ENCODE measurements around the gene ZNF467. TPM values are rescaled to one million over a fixed set of nuclear protein-coding genes. Genes with fewer than 3 reads are reported as not detected.

Gene ZNF467
- polyA plus RNA-seq, 3 donors, result 23.0 to 23.9 (median 23.0) TPM

DNA sequence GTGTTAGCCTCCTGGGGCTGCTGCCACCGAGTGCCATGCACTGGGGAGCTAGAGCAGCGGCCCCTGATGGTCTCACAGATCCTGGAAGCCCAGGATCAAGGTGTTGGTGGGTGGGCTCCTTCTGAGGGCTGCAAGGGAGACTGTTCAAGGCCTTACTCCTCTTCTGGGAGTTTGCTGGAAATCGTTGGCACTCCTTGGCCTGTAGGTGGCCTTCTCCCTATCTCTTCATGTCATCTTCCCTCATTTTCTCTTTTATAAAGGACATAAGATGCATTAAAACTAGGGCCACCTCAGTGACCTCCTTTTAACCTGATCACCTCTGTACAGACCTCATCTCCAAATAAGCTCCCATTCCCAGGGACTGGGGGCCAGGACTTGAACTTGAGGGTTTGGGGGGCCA lies 37.8 kb upstream of the ZNF467 start:
- DNase-seq (ENCODE audit: low read depth in 3 of 3, low spot score in 2 of 3), result no peak

DNA sequence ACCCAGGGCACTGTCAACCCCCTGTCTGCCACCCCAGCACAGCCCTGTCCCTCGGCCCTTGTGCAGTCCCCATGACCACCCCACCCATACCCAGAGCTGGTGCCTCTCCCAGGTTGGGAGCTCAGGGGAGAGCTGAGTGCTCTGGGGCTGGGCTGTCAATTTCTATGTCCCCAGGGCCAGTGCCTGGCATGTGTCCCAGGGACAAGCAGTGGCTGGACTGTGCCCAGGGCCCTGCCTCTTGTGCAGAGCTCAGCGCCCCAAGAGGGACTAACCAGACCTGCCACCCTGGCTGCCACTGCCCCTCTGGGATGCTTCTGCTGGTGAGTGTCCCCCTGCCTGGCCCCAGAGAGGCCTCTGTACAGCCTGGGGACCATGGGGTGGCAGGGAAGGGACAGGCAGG lies 35.8 kb upstream of the ZNF467 start:
- DNase-seq (ENCODE audit: low read depth in 3 of 3, low spot score in 2 of 3), result no peak

DNA sequence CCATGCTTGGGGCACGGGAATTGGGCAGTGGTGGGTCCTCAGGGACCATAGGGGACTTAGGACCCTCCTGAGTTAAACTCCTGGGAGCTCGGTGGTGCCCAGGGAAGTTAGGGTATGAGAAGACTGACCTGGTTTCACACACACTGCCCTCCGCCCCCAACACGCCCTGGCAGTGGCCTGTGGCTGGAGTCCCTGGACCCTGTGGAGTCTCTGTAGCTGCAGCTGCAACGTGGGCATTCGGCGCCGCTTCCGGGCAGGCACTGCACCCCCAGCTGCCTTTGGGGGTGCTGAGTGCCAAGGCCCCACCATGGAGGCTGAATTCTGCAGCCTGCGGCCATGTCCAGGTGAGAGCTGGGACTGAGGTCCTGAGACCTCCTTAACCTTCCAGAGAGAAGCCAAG lies 34.9 kb upstream of the ZNF467 start:
- DNase-seq (ENCODE audit: low read depth in 3 of 3, low spot score in 2 of 3), result no peak

DNA sequence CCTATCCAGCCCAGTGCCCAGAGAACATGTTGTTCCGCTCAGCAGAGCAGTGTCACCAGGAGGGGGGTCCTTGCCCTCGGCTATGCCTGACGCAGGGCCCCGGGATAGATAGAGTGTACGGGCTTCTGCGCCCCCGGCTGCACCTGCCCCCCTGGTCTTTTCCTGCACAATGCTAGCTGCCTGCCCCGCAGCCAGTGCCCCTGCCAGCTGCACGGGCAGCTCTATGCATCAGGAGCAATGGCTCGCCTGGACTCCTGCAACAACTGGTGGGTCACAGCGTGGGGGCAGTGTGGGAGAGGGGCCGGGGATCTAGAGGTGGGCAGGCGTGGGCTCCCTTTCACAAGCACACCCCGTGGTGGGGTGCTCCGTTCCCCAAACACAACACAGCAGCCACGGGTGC lies 33.3 kb upstream of the ZNF467 start:
- DNase-seq (ENCODE audit: low read depth in 3 of 3, low spot score in 2 of 3), result no peak

DNA sequence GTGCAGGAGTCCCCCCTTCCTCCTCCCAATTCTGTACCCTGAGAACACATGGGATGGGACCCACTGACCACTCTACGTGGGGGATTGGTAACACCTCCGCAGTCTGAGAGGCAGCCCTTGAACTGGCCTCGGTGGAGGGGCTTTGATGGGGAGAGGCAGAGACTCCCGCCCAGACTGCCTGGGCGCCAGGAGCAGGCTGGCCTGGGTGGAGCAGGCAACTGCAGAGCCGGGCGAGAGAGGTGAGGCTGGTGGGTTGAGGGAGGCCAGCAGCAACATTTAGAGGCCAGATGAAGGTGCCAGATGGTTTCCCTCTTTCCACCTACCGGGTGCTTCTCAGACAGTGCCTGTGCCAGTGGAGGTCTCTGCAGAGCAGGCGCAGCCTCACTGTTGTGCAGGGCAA lies 30.7 kb upstream of the ZNF467 start:
- DNase-seq (ENCODE audit: low read depth in 3 of 3, low spot score in 2 of 3), result no peak

DNA sequence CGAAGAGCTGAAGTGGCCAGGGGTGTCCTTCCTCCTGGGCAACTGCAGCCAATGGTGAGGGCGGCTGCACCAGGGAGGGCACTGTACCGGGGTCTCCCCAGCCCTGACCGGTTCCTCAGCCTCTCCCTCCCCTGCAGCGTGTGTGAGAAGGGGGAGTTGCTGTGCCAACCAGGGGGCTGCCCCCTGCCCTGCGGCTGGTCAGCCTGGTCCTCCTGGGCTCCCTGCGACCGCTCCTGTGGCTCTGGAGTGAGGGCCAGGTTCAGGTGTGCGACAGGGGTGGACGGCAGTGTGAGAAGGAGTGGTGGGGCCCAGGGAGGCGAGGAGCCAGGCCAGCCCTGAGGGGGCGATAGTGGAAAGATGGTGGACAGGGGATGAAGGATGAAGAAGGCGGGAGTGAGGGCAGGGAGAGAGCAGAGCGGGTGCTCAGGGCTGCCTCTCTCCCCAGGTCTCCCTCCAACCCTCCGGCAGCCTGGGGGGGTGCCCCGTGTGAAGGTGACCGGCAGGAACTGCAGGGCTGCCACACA lies 30.2 kb upstream of the ZNF467 start:
- no peak for DNase-seq (ENCODE audit: low read depth in 3 of 3, low spot score in 2 of 3)

DNA sequence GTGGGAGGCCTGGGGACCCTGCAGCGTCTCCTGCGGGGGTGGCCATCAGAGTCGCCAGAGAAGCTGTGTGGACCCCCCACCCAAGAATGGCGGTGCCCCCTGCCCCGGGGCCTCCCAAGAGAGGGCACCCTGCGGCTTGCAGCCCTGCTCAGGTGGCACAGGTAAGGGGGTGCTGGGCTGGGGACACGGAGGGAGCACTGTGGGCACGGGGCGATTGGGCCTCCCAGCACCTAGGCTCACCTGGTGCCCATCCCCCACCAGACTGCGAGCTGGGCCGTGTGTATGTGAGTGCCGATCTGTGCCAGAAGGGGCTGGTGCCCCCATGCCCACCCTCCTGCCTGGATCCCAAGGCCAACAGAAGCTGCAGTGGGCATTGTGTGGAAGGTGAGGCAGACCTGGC lies 29.6 kb upstream of the ZNF467 start:
- DNase-seq (ENCODE audit: low read depth in 3 of 3, low spot score in 2 of 3), result no peak

DNA sequence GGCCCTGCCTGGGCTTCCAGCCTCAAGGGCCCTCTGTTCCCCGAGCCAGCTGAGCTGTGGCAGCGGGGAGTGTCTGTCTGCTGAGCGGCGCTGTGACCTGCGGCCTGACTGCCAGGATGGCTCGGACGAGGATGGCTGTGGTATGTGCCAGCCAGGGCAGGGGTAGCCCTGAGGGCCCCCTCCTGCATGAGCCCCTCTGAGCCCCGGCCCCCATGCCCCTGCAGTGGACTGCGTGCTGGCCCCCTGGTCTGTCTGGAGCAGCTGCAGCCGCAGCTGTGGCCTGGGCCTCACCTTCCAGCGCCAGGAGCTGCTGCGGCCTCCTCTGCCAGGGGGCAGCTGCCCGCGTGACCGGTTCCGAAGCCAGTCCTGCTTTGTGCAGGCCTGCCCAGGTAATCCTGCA lies 28.4 kb upstream of the ZNF467 start:
- DNase-seq (ENCODE audit: low read depth in 3 of 3, low spot score in 2 of 3), result no peak

DNA sequence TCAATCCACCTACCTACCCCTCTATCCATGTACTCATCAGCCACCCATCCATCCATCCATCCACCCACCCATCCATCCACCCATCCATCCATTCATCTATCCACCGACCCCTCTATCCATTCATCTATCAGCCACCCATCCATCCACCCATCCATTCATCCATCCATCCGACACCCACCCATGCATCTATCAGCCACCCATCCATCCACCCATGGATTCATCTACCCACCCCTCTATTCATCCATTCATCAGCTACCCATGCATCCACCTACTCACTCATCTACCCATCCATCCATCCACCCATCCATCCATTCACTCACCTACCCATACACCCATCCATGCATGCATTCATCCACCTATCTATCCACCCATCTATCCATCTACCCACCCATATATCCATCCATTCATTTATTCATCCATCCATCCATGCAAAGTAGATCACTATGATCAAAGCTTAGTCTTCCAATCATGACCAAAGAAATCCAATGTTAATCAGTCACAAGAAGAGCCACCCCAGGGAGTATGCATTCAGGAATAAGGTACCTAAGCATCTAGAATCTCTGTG lies 27.7 kb upstream of the ZNF467 start:
- no peak for DNase-seq (ENCODE audit: low read depth in 3 of 3, low spot score in 2 of 3)

GRCh38 chr7:149800169-149800555 lies 26.8 kb upstream of the ZNF467 start:
- DNase-seq (ENCODE audit: low read depth in 3 of 3, low spot score in 2 of 3), result no peak

DNA sequence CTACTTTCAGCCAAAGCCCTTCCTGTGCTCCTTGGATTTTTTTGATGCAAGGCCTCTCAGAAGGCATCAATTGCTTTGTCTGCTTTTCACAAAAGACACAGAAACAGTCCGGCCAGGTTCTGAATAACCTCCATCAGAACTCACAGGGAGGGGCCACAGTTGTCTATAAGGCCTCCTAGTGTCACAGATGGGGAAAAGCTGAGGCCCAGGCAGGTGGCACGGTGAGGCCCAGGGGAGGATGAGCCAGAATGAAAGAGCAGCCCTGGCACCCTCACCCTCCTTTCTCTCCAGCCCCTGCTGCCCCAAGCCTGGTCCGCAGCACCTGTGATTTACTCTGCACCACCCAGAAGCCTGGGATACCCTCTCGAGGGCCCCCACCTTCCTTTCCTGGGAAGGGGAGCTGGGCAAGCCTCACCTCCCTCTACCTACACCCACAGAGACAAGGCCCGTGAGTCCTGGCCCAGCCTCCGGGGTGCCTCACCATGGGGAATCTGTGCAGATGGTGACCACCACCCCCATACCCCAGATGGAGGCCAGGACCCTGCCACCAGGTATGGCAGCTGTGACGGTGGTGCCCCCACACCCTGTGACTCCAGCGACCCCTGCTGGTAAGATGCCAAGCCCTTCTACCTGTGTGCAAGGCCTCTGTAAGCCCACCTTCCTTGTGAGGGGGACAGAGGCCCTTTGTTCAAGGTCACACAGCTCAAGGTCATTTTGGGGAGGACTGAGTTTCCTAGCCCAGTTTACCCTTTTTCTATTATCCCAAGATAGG lies 26.2 kb upstream of the ZNF467 start:
- no peak for DNase-seq (ENCODE audit: low read depth in 3 of 3, low spot score in 2 of 3)

GRCh38 chr7:149797771-149798170 lies 24.4 kb upstream of the ZNF467 start:
- DNase-seq (ENCODE audit: low read depth in 3 of 3, low spot score in 2 of 3), result no peak

GRCh38 chr7:149796287-149796860 lies 23.0 kb upstream of the ZNF467 start:
- no peak for DNase-seq (ENCODE audit: low read depth in 3 of 3, low spot score in 2 of 3)

DNA sequence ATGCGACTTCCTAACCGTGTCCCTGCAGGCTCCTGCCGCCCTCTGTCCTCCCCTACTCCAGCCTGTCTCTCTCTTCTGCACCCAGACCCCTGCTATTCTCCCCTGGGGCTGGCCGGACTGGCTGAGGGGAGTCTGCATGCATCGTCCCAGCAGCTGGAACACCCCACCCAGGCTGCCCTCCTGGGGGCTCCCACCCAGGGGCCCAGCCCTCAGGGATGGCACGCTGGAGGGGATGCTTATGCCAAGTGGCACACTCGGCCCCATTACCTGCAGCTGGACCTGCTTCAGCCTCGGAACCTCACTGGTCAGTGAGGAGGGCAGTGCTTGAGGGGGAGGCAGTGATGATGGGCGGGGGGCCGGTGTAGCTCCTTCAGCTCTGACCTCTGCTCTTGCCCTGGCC lies 21.7 kb upstream of the ZNF467 start:
- no peak for DNase-seq (ENCODE audit: low read depth in 3 of 3, low spot score in 2 of 3)

DNA sequence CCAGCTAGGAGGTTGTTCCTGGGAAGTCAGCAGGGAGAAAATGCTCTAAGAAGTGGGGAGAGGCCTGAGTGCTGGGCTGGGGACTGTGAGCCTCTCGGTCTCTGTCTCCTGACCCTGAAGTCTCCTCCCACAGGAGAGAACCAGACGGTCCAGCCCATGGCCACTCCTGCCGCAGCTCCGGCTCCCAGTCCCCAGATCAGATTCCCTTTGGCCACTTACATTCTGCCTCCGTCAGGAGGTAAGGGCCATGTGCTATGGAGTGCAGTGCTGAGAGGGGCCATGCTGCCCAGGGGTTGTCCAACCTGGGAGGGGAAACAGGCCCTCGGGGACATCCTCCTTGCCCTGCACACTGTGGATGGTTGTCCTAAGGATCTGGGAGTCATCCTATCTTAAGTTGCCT lies 21.3 kb upstream of the ZNF467 start:
- no peak for DNase-seq (ENCODE audit: low read depth in 3 of 3, low spot score in 2 of 3)

- DNase-seq (ENCODE audit: low read depth in 3 of 3, low spot score in 2 of 3), result no peak
Measured at GRCh38 chr7:149793261-149793660, 19.9 kb upstream of the ZNF467 start.

DNA sequence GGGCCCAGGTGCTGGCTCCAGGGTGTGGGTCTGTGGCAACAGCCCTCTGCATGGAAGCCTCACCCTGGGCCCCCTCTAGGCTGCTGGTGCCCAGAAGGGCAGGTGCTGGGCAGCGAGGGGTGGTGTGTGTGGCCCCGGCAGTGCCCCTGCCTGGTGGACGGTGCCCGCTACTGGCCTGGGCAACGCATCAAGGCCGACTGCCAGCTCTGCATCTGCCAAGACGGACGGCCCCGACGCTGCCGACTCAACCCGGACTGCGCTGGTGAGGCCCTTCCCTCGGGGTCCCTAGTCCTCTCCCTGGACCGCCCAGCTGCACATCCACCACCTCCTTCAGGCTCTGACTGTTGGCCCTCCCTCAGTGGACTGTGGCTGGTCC lies 18.8 kb upstream of the ZNF467 start:
- no peak for DNase-seq (ENCODE audit: low read depth in 3 of 3, low spot score in 2 of 3)

GRCh38 chr7:149791411-149792219 lies 18.2 kb upstream of the ZNF467 start:
- DNase-seq (ENCODE audit: low read depth in 3 of 3, low spot score in 2 of 3), result no peak

- DNase-seq (ENCODE audit: low read depth in 3 of 3, low spot score in 2 of 3), result no peak
Measured at GRCh38 chr7:149790754-149791360, 17.5 kb upstream of the ZNF467 start.

- DNase-seq (ENCODE audit: low read depth in 3 of 3, low spot score in 2 of 3), result no peak
Measured at GRCh38 chr7:149790146-149790548, 16.8 kb upstream of the ZNF467 start.

- no peak for DNase-seq (ENCODE audit: low read depth in 3 of 3, low spot score in 2 of 3)
Measured at GRCh38 chr7:149789101-149789500, 15.7 kb upstream of the ZNF467 start.

All from right renal cortex interstitium (tissue), 3 donors.